Keratinocyte (primary cell): ENCODE results near the gene COL8A2. TPM values are rescaled to one million over a fixed set of nuclear protein-coding genes. Genes with fewer than 3 reads are reported as not detected.

ENCODE experiments used
- DNase-seq: peaks from one replicate; pipeline ENCODE4 v3.0.0-alpha.2; 2011; ENCODE audit warnings: low read depth, missing footprints, low spot score
- FAIRE-seq: peaks from 2 replicates; lab custom pipeline; 2011; peaks lifted over from hg19 to GRCh38; lab: Jason Lieb, UNC
- H2AFZ ChIP-seq: 2 replicates; pipeline ENCODE4 v1.6.0; 2012; ENCODE audit warnings: low read length, control low read depth, inconsistent platforms; ENCODE audit not compliant: control insufficient read depth
- H3K27ac ChIP-seq: 2 replicates; pipeline ENCODE4 v1.5.1; 2011; ENCODE audit warnings: low read length; ENCODE audit not compliant: control insufficient read depth, insufficient read depth
- H3K27me3 ChIP-seq: 3 replicates; pipeline ENCODE4 v1.6.0; 2011; ENCODE audit warnings: low read length; ENCODE audit not compliant: control insufficient read depth, insufficient read depth; ENCODE audit errors: extremely low read depth
- H3K36me3 ChIP-seq, 2 experiments: 2 replicates in 1 of 2; 3 replicates in 1 of 2; pipeline ENCODE4 v1.5.1; 2011; ENCODE audit warnings: low read length in 2 of 2, mild to moderate bottlenecking in 1 of 2; ENCODE audit not compliant: control insufficient read depth in 2 of 2, insufficient read depth in 2 of 2; ENCODE audit errors: extremely low read depth in 1 of 2
- H3K4me1 ChIP-seq: 3 replicates; pipeline ENCODE4 v1.5.1; 2011; ENCODE audit warnings: low read length; ENCODE audit not compliant: control insufficient read depth, insufficient read depth; ENCODE audit errors: extremely low read depth
- H3K4me2 ChIP-seq: 3 replicates; pipeline ENCODE4 v1.6.0; 2011; ENCODE audit warnings: low read depth, low read length; ENCODE audit not compliant: control insufficient read depth, insufficient read depth; ENCODE audit errors: extremely low read depth
- H3K4me3 ChIP-seq, 3 experiments: fragments of 200-600 bp in 1 of 3; sonication (generic) in 1 of 3; 2 replicates in 2 of 3; 3 replicates in 1 of 3; pipeline ENCODE4 v1.5.1; 2011 to 2016; ENCODE audit warnings: low read length in 3 of 3, mild to moderate bottlenecking in 3 of 3, control low read depth in 2 of 3, inconsistent platforms in 1 of 3, low read depth in 1 of 3, mixed read lengths in 1 of 3, mixed run types in 1 of 3, moderate library complexity in 1 of 3; ENCODE audit not compliant: control insufficient read depth in 2 of 3, insufficient read depth in 2 of 3; ENCODE audit errors: extremely low read depth in 1 of 3
- H3K79me2 ChIP-seq: 2 replicates; pipeline ENCODE4 v1.6.0; 2012; ENCODE audit warnings: low read length; ENCODE audit not compliant: control insufficient read depth, insufficient read depth
- H3K9ac ChIP-seq: 3 replicates; pipeline ENCODE4 v1.6.0; 2011; ENCODE audit warnings: low read length; ENCODE audit not compliant: control insufficient read depth, insufficient read depth; ENCODE audit errors: extremely low read depth
- H3K9me1 ChIP-seq: 3 replicates; pipeline ENCODE4 v1.6.0; 2011; ENCODE audit warnings: low read length; ENCODE audit not compliant: control insufficient read depth, insufficient read depth; ENCODE audit errors: extremely low read depth
- H3K9me3 ChIP-seq: 2 replicates; pipeline ENCODE4 v1.5.1; 2012; ENCODE audit warnings: low read depth, low read length; ENCODE audit not compliant: control insufficient read depth
- H4K20me1 ChIP-seq: 3 replicates; pipeline ENCODE4 v1.6.0; 2011; ENCODE audit warnings: low read length; ENCODE audit not compliant: control insufficient read depth, insufficient read depth; ENCODE audit errors: extremely low read depth
- CTCF ChIP-seq, 3 experiments: IDR thresholded peaks in 1 of 3; conservative IDR thresholded peaks in 1 of 3; optimal IDR thresholded peaks in 1 of 3; 2 replicates in 2 of 3; 3 replicates in 1 of 3; pipeline versions ENCODE3 to v1.5.1; 2011; ENCODE audit warnings: low read length in 3 of 3, mild to moderate bottlenecking in 3 of 3, moderate library complexity in 2 of 3, control low read depth in 1 of 3, inconsistent platforms in 1 of 3; ENCODE audit not compliant: insufficient read depth in 2 of 3; ENCODE audit errors: extremely low read depth in 1 of 3
- EZH2 ChIP-seq: IDR thresholded peaks from one replicate; pipeline ENCODE4 v1.6.1; 2012; ENCODE audit warnings: inconsistent platforms, mild to moderate bottlenecking, low read length, moderate library complexity
- dilution Hi-C: fragments of 300-500 bp; cut with MboI; formaldehyde crosslinking; loops from one replicate; pipeline ENCODE4 v1.7.0; 2020; ENCODE audit warnings: low sequenced_read_pairs; ENCODE audit not compliant: extremely low pct_ligation_motif_present
- polyA plus RNA-seq, 5 experiments: library from polyadenylated mRNA; depleted of rRNA in 3 of 5; stranded (reverse) in 3 of 5; stranded (forward) in 1 of 5; unstranded in 1 of 5; fragments of >200 nt; gene quantifications; 1 replicate in 1 of 5; 2 replicates in 3 of 5; 3 replicates in 1 of 5; pipeline versions ENCODE4 v1.2.1 to v1.2.3, GENCODE V29; 2011 to 2012; ENCODE audit warnings: missing spikeins in 2 of 5, low read depth in 1 of 5, low replicate concordance in 1 of 5

COL8A2 gene
- polyA plus RNA-seq, 1 donor (not counting 4 experiments of a cell fraction or from before 2014, with no cell fraction given) = 0.09 TPM

DNA sequence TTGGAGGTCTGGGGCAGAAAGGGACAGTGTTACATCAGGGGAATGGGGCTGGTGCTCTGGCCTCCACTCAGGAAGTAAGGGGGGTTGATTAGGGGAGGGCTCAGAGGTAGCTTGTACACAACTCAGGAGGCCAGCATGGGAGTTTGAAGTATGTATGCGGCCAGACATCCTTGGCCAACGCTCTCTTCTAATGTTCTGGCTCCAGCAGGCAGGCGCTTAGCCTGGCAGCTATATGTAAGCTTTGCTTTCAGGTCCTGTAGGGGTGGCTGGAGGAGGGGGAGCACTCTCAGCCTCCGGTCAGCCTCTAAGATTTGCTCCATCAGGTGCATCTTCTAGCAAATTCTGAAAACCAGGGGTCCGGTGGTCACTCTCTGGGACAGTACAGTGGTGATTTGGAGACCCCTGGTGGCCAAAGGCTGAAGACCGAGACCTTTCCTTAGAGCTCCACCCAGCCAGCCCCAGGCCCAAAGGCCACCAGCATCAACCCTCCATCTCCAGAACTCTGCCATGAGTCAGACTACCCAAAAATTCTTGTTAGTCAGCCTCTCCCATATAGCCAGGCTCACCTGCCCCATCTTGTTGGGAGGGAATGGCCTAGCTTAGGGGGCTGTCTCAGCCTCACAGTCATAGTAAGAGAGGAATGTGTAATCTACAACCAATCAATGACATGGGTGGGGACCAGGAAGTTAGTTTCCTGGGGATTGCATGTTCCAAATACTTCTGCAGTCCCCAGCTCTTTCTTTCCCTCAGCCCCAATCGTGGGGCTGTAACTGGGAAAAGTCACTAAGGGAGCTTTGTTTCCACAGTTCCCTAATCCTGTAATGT lies 9.7 kb upstream of the COL8A2 start:
- H2AFZ ChIP-seq = peak overlapping the region; percentile 3
- H4K20me1 ChIP-seq = no peaks in the 10 kb centered on the region
- H3K9me3 ChIP-seq = no peaks in the 10 kb centered on the region
- DNase-seq (peak; percentile 90), FAIRE-seq (peak; percentile 99)
- H3K27me3 ChIP-seq = no peaks in the 10 kb centered on the region
- H3K4me3 ChIP-seq = peak overlapping the region in 1 of 3 experiments; percentile 30
- H3K79me2 ChIP-seq = peaks cover 8% of the 10 kb centered on the region
- H3K27ac ChIP-seq = peak overlapping the region; percentile 98
- H3K9ac ChIP-seq = peak overlapping the region; percentile 77
- peaks cover 43% of the 10 kb centered on the region for H3K4me1 ChIP-seq
- peaks cover 11 to 26% of the 10 kb centered on the region in 2 experiments for H3K36me3 ChIP-seq
- TF ChIP-seq CTCF (optimal IDR thresholded peaks at IDR 0.05 in 1 of 3, IDR thresholded peaks at IDR 0.05 in 1 of 3, conservative IDR thresholded peaks at IDR 0.05 in 1 of 3; ENCODE audit: extremely low read depth in 1 of 3, insufficient read depth in 2 of 3, low read length in 3 of 3) = peak; percentile 61 to 66 (median 62)
- TF ChIP-seq EZH2 = no peak
- dilution Hi-C loops = no loop called here
- H3K9me1 ChIP-seq = no peaks in the 10 kb centered on the region
- peak overlapping the region; percentile 76 for H3K4me2 ChIP-seq

DNA sequence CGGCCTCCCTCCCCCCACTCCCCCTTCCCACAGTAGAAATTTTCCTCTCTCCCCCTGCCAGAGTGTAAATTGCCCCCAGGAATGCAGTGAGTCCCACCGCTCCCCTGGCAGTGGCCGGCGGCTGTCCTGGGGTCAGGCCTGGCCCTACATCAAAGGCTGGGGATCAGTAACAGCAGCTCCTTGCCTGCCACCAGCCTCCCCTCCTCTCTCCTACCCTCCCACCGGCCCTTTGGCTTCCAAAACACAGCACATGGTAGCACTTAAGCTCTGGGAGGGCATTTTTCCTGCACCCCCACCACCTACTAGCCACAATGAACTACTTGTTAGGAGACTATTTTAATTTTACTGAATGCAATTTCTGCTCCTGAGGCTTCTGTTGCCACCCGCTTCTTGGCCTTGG lies 9.0 kb upstream of the COL8A2 start:
- peak overlapping the region; percentile 18 for H3K9ac ChIP-seq

More for the DNA sequence above, 9.0 kb upstream of the COL8A2 start:
- peaks cover 3% of the 10 kb centered on the region for H3K79me2 ChIP-seq
- DNase-seq = no peak
- H3K4me1 ChIP-seq = peaks cover 43% of the 10 kb centered on the region
- peak overlapping the region; percentile 98 for H3K27ac ChIP-seq
- no peaks in the 10 kb centered on the region for H4K20me1 ChIP-seq
- dilution Hi-C loops = no loop called here
- no peak overlapping the region for H2AFZ ChIP-seq
- no peak for FAIRE-seq
- peaks cover 9 to 20% of the 10 kb centered on the region in 2 experiments for H3K36me3 ChIP-seq
- H3K9me1 ChIP-seq = no peaks in the 10 kb centered on the region
- no peaks in the 10 kb centered on the region for H3K27me3 ChIP-seq
- TF ChIP-seq CTCF (optimal IDR thresholded peaks at IDR 0.05 in 1 of 3, IDR thresholded peaks at IDR 0.05 in 1 of 3, conservative IDR thresholded peaks at IDR 0.05 in 1 of 3; ENCODE audit: extremely low read depth in 1 of 3, insufficient read depth in 2 of 3, low read length in 3 of 3) = no peak
- no peak for TF ChIP-seq EZH2
- no peaks in the 10 kb centered on the region for H3K9me3 ChIP-seq
- H3K4me3 ChIP-seq = no peak overlapping the region
- peak overlapping the region; percentile 76 for H3K4me2 ChIP-seq
